Measurements from ENCODE around the gene PNMA8B.

DNA sequence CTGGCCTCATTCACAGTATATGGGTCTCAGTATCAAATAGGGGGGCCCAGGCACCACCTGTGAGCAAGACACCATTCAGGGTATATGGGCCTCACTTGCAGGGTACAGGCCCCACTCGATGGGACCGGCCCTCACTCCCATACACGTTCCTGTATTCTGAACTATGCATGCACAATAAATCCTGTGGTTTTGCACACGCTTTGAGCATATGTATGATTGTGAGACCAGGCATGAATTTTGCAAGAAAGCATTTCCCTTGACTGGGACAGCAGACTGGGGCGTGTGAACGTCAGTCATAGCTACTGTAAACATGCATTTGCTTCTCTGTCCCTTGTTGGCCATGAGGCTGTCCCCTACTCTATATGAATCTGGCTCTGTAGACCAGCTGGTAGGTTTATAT is 637 bp upstream of the PNMA8B start:
- TF ChIP-seq EZH2 (IDR thresholded peaks at IDR 0.05; ENCODE audit: borderline replicate concordance, low read depth, low read length, severe bottlenecking) = no peak
- TF ChIP-seq, protein P1, sequence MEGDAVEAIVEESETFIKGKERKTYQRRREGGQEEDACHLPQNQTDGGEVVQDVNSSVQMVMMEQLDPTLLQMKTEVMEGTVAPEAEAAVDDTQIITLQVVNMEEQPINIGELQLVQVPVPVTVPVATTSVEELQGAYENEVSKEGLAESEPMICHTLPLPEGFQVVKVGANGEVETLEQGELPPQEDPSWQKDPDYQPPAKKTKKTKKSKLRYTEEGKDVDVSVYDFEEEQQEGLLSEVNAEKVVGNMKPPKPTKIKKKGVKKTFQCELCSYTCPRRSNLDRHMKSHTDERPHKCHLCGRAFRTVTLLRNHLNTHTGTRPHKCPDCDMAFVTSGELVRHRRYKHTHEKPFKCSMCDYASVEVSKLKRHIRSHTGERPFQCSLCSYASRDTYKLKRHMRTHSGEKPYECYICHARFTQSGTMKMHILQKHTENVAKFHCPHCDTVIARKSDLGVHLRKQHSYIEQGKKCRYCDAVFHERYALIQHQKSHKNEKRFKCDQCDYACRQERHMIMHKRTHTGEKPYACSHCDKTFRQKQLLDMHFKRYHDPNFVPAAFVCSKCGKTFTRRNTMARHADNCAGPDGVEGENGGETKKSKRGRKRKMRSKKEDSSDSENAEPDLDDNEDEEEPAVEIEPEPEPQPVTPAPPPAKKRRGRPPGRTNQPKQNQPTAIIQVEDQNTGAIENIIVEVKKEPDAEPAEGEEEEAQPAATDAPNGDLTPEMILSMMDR (IDR thresholded peaks at IDR 0.05; ENCODE audit: extremely low read depth in 1 of 2, insufficient read depth in 1 of 2, low read depth in 1 of 2, low read length in 2 of 2) = no peak

All from endothelial cell of umbilical vein (primary cell).